ENCODE results near the gene C6orf52.
A peak's percentile ranks its signal among the peaks of the same experiment; 100 is the strongest.

Gene C6orf52

GRCh38 chr6:10641528-10641927 is 52.9 kb downstream of the C6orf52 start:
- H3K4me1 Mint-ChIP-seq = peaks cover 29% of the 10 kb centered on the region
- ATAC-seq = no peak
- H3K36me3 Mint-ChIP-seq = no peaks in the 10 kb centered on the region
- H3K27ac Mint-ChIP-seq = no peak overlapping the region
- H3K27me3 Mint-ChIP-seq = no peaks in the 10 kb centered on the region
- no peak overlapping the region for H3K4me3 Mint-ChIP-seq
- no peaks in the 10 kb centered on the region for H3K9me3 Mint-ChIP-seq

GRCh38 chr6:10640412-10640811 is 54.0 kb downstream of the C6orf52 start:
- no peak overlapping the region for H3K4me3 Mint-ChIP-seq
- no peaks in the 10 kb centered on the region for H3K27me3 Mint-ChIP-seq
- no peak overlapping the region for H3K27ac Mint-ChIP-seq
- H3K36me3 Mint-ChIP-seq = no peaks in the 10 kb centered on the region
- H3K9me3 Mint-ChIP-seq = no peaks in the 10 kb centered on the region
- no peak for ATAC-seq
- H3K4me1 Mint-ChIP-seq = peaks cover 29% of the 10 kb centered on the region

- Mint-ChIP-seq H3K4me3 (no peak overlapping the region), H3K36me3 (no peaks in the 10 kb centered on the region), H3K4me1 (peaks cover 11% of the 10 kb centered on the region), H3K27ac (no peak overlapping the region), H3K27me3 (no peaks in the 10 kb centered on the region), H3K9me3 (no peaks in the 10 kb centered on the region)
- ATAC-seq = peak; percentile 95
These were observed 61.2 kb downstream of the C6orf52 start for GRCh38 chr6:10633216-10633615.

- H3K27ac Mint-ChIP-seq = no peak overlapping the region
- ATAC-seq = no peak
- H3K36me3 Mint-ChIP-seq = peaks cover 13% of the 10 kb centered on the region
- no peak overlapping the region for H3K4me3 Mint-ChIP-seq
- H3K4me1 Mint-ChIP-seq = peaks cover 10% of the 10 kb centered on the region
- H3K9me3 Mint-ChIP-seq = no peaks in the 10 kb centered on the region
- H3K27me3 Mint-ChIP-seq = no peaks in the 10 kb centered on the region
These were observed 64.2 kb downstream of the C6orf52 start for GRCh38 chr6:10630178-10630577.

GRCh38 chr6:10627800-10628199 is 66.6 kb downstream of the C6orf52 start:
- H3K4me1 Mint-ChIP-seq = peaks cover 6% of the 10 kb centered on the region
- no peaks in the 10 kb centered on the region for H3K9me3 Mint-ChIP-seq
- no peak for ATAC-seq
- peaks cover 36% of the 10 kb centered on the region for H3K36me3 Mint-ChIP-seq
- H3K27ac Mint-ChIP-seq = no peak overlapping the region
- no peaks in the 10 kb centered on the region for H3K27me3 Mint-ChIP-seq
- no peak overlapping the region for H3K4me3 Mint-ChIP-seq

GRCh38 chr6:10626154-10626741 is 68.2 kb downstream of the C6orf52 start:
- Mint-ChIP-seq H3K36me3 (peaks cover 48% of the 10 kb centered on the region), H3K27ac (no peak overlapping the region)
- no peak for ATAC-seq

GRCh38 chr6:10624836-10625235 is 69.6 kb downstream of the C6orf52 start:
- peaks cover 54% of the 10 kb centered on the region for H3K36me3 Mint-ChIP-seq
- no peak for ATAC-seq
- H3K4me1 Mint-ChIP-seq = peaks cover 6% of the 10 kb centered on the region
- no peak overlapping the region for H3K4me3 Mint-ChIP-seq
- H3K9me3 Mint-ChIP-seq = no peaks in the 10 kb centered on the region
- H3K27me3 Mint-ChIP-seq = no peaks in the 10 kb centered on the region
- no peak overlapping the region for H3K27ac Mint-ChIP-seq

More at GRCh38 chr6:10626154-10626741, 68.2 kb downstream of the C6orf52 start:
- no peaks in the 10 kb centered on the region for H3K27me3 Mint-ChIP-seq
- H3K4me3 Mint-ChIP-seq = no peak overlapping the region
- peaks cover 6% of the 10 kb centered on the region for H3K4me1 Mint-ChIP-seq
- no peaks in the 10 kb centered on the region for H3K9me3 Mint-ChIP-seq

GRCh38 chr6:10621847-10622246 is 72.6 kb downstream of the C6orf52 start:
- Mint-ChIP-seq H3K4me3 (no peak overlapping the region), H3K27ac (no peak overlapping the region), H3K36me3 (peaks cover 46% of the 10 kb centered on the region), H3K4me1 (peaks cover 6% of the 10 kb centered on the region), H3K9me3 (no peaks in the 10 kb centered on the region), H3K27me3 (no peaks in the 10 kb centered on the region)
- no peak for ATAC-seq
